ENCODE data around the gene MARK2.

- TF ChIP-seq CTCF (IDR thresholded peaks at IDR 0.05): no peak
- no peak for TF ChIP-seq RXRA (IDR thresholded peaks at IDR 0.05; ENCODE audit: borderline replicate concordance, low read depth)
- no peak for TF ChIP-seq EP300 (IDR thresholded peaks at IDR 0.05; ENCODE audit: borderline replicate concordance in 1 of 2, low read depth in 1 of 2, low read length in 1 of 2)
- TF ChIP-seq SIN3A (IDR thresholded peaks at IDR 0.05; ENCODE audit: borderline replicate concordance, low read depth, low read length): no peak
- TF ChIP-seq FOXM1 (IDR thresholded peaks at IDR 0.05; ENCODE audit: low read depth): no peak
- TF ChIP-seq USF2 (IDR thresholded peaks at IDR 0.05; ENCODE audit: borderline replicate concordance, low read depth, low read length): no peak
- no peak for TF ChIP-seq YY1 (IDR thresholded peaks at IDR 0.05; ENCODE audit: low read depth)
- no peak for TF ChIP-seq EZH2phosphoT487 (IDR thresholded peaks at IDR 0.05; ENCODE audit: borderline replicate concordance, low read depth)
- no peak for TF ChIP-seq JUND (IDR thresholded peaks at IDR 0.05)
- no peak for TF ChIP-seq REST (IDR thresholded peaks at IDR 0.05; ENCODE audit: low read depth, low read length)
- TF ChIP-seq NRF1 (IDR thresholded peaks at IDR 0.05; ENCODE audit: low read depth, low read length): no peak
- TF ChIP-seq RCOR1 (IDR thresholded peaks at IDR 0.05; ENCODE audit: low read length): no peak
- TF ChIP-seq RAD21 (IDR thresholded peaks at IDR 0.05; ENCODE audit: low read length): no peak
- no peak for TF ChIP-seq TAF1 (IDR thresholded peaks at IDR 0.05; ENCODE audit: borderline replicate concordance, low read depth, low read length)
These were observed 66.3 kb downstream of the MARK2 start for GRCh38 chr11:63905179-63905578.

Measured in SK-N-SH (cell line).